NCI-H82 treated with DMSO at 0.1 percent for 48 hours (cell line): ENCODE results near the gene BFSP2.

Experiments used
- DNase-seq: peaks from one replicate; lab custom pipeline; 2025; ENCODE audit not compliant: unreplicated experiment; lab: John Stamatoyannopoulos, UW

BFSP2 gene

DNA sequence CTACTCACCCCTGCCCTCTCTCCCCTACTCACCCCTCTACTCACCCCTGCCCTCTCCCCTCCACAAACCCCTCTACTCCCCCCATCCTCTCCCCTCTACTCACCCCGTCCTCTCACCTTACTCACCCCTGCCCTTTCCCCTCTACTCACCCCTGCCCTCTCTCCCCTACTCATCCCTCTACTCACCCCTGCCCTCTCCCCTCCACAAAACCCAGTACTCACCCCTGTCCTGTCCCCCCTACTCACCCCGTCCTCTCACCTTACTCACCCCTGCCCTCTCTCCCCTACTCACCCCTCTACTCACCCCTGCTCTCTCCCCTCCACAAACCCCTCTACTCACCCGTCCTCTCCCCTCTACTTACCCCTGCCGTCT, 14.2 kb downstream of the BFSP2 start:
- no peak for DNase-seq

DNA sequence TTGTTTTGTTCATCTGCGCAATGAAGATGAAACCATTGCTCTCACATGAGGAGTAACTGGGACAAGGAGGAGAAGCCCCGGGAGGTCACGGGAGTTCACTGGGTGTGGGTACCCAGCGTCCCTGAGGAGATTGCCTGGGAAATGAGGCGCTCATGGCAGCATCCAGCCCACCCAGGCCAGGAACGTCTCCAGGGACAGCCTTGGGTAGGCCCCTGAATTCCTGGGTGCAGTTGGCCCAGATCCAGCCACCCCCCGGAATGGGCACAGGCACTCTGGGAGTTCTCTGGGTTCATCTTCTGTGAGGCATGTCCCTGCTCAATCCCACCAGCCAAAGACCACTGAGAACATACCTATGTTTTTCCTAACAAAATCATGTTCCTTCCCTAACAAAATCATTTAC, 18.5 kb downstream of the BFSP2 start:
- DNase-seq, result no peak

GRCh38 chr3:133419151-133419909, 19.5 kb downstream of the BFSP2 start:
- DNase-seq, result no peak

- no peak for DNase-seq
Measured at GRCh38 chr3:133424937-133425869, 25.3 kb downstream of the BFSP2 start.

DNA sequence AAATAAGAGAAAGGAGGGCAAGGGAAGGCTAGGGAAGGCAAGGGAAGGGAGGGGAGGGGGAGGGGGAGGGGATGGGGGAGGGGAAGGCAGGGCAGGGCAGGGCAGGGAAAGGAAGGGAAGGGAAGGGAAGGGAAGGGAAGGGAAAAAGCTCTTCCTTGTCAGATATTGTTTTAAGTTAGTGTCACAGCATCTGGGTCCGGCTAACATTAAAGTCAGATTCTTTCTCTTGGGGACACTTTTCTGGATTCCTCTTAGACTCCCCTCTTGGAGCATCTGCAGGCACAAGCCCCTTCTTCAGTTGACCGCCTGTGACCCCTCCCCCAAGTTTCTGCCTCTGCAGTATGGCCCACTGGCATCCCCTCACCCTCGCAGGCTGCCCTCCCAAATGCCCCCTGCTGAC, 26.0 kb downstream of the BFSP2 start:
- no peak for DNase-seq

- no peak for DNase-seq
Measured at GRCh38 chr3:133426721-133427120, 26.9 kb downstream of the BFSP2 start.

GRCh38 chr3:133428552-133428951, 28.7 kb downstream of the BFSP2 start:
- no peak for DNase-seq

DNA sequence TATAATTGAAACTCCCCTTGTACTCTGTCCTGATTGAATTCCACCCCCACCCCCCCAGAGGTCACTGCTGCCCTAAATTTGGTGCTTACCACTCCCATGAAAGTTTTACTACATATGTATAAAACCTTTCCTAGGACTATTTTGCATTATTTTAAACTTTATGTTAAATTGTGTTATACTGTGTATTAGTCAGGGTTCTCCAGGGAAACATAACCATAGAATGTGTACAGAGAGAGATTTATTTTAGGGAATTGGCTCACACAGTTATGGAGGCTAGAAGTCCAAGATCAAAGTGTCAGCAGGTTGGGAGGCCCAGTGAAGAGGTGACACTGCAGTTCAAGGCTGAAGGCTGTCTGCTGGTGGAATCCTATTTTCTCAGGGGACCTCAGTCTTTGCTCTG, 29.2 kb downstream of the BFSP2 start:
- DNase-seq, result no peak

- DNase-seq, result no peak
Measured at GRCh38 chr3:133439563-133439962, 39.7 kb downstream of the BFSP2 start.

DNA sequence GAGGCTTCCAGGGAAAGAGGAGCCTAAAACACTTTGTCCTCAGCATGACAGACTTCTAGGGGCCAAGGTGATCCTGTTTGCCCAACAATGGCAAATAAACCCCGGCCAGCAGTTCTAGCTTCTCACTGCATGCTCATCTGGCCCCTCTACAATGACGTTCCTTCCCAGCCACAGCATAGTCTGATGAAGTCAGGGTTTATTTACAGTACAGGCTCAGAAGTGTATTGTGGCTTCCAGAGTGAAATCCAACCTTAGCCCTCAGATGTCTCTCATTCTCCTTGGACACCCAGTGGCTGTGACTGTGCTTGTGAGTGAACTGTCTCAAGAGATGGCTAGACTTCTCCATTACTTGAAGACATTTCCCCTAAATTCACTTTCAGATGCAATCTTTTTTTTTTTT, 40.8 kb downstream of the BFSP2 start:
- DNase-seq, result no peak

- DNase-seq, result no peak
Measured at GRCh38 chr3:133441867-133442270, 42.0 kb downstream of the BFSP2 start.

DNA sequence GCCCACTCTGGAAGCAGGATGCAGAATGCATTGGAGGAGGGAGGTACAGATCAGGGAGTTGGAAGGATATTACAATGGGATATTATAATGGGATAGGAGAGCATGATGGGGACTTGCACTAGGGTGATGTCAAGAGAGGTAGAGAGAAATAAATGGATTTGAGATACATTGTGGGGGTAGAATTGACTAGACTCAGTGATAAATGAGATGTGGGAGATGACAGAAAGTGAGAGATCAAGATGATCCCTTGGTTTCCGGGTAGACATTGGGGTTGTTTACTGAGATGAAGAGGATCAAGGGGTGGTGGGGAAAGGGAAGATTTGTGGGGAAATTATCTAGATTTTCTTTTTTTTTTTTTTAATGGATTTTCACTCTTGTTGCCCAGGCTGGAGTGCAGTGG, 42.7 kb downstream of the BFSP2 start:
- no peak for DNase-seq

GRCh38 chr3:133443649-133444422, 44.0 kb downstream of the BFSP2 start:
- no peak for DNase-seq

DNA sequence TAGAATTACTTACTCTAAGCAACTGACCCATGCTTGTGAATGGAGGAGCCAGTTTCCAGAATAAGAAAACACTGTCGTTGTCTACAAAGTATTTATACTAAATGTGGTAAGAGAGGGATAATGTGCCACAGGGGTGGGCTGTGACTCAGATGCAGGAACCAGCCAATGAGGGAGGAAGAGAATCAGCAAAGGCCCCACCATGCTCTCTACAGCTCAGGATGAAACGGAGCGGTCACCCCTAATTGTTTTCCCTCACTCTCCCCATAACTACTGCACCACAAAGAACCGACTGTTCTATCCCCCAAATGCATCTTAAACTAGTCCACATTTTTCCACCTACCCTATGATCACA, 44.5 kb downstream of the BFSP2 start:
- DNase-seq, result no peak

DNA sequence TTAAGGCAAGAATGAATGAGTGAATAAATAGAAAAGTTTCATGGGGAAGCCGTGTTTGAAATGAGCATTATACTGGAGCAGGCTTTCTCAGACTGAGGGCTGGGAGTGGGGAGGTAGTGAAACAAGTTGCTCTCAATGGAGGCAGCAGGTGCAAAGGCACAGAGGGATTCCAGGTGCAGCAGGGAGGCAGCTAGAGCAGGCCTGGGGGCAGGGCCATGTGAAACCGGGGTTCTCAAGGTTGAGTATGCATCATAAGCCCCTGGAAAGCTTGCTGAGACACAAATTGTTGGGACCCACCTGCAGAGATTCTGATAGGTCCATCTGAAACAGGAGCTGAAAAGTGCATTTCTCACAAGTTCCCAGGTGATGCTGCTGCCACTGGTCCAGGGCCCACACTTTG, 45.3 kb downstream of the BFSP2 start:
- no peak for DNase-seq

GRCh38 chr3:133447750-133448477, 48.1 kb downstream of the BFSP2 start:
- no peak for DNase-seq

- DNase-seq, result no peak
Measured at GRCh38 chr3:133448478-133449122, 48.7 kb downstream of the BFSP2 start.

DNA sequence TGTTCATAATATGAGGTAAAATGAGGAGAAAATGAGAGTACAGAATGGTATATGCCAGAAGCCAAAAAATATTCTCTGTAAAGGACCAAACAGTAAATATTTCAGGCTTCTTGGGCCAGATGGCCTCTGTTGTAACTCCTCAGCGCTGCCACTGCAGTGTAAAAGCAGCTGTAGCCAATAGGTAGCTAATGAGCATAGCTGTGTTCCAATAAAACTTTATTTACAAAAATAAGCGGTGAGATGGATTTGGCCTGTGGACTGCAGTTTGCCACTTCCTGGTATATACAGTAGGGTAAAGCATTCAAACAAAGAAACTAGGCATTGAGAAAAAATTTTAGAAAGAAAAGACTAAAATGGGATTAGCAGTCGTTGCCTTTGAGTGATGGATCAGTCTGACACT, 51.5 kb downstream of the BFSP2 start:
- no peak for DNase-seq

GRCh38 chr3:133452641-133453319, 52.9 kb downstream of the BFSP2 start:
- DNase-seq, result no peak

- no peak for DNase-seq
Measured at GRCh38 chr3:133453383-133453782, 53.5 kb downstream of the BFSP2 start.
